IPS-15b (cell line): Measurements from ENCODE around the gene RNASEH1.
A peak's percentile ranks its signal among the peaks of the same experiment; 100 is the strongest.
"Not testable (repeated sequence)": the region's sequence is repeated elsewhere in the genome, so short reads cannot be mapped to it uniquely, and the experiment has no call there.

Experiments used
- H3K27me3 ChIP-seq: one replicate; pipeline ENCODE4 v1.6.1; 2013; ENCODE audit warnings: low read length; ENCODE audit not compliant: control insufficient read depth, insufficient read depth
- H3K36me3 ChIP-seq: one replicate; pipeline ENCODE4 v1.6.1; 2013; ENCODE audit warnings: low read length; ENCODE audit not compliant: control insufficient read depth, insufficient read depth
- H3K4me1 ChIP-seq: one replicate; pipeline ENCODE4 v1.6.1; 2013; ENCODE audit warnings: mild to moderate bottlenecking, low read length; ENCODE audit not compliant: control insufficient read depth, insufficient read depth
- H3K4me3 ChIP-seq: one replicate; pipeline ENCODE4 v1.5.1; 2013; ENCODE audit warnings: low read depth, low read length
- H3K9ac ChIP-seq: one replicate; pipeline ENCODE4 v1.6.1; 2013; ENCODE audit warnings: low read depth, mild to moderate bottlenecking, low read length
- H3K9me3 ChIP-seq: one replicate; pipeline ENCODE4 v1.6.1; 2013; ENCODE audit warnings: mild to moderate bottlenecking, low read length; ENCODE audit not compliant: control insufficient read depth, insufficient read depth

The RNASEH1 gene

DNA sequence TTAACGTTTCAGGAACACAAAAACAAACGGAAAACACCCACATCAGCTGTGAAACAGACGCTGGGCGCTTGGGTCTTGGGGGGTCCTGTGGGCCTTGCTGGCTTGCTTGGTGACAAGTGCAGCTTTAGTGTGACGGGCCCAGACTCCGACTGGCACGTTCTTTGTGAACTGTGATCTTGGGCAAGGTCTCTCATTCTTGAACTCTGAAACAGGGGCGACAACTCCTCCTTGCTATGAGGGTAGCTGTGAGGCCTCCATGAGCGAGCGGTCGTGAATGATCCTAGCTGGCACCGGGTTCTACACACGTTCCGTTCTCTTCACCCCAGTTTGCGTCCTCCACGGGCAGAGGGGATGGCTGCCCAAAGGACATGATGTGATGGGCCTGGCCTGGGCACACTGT lies 28.1 kb upstream of the RNASEH1 start:
- H3K36me3 ChIP-seq: peaks cover 5% of the 10 kb centered on the region
- no peaks in the 10 kb centered on the region for H3K9me3 ChIP-seq
- no peaks in the 10 kb centered on the region for H3K27me3 ChIP-seq
- H3K4me3 ChIP-seq: no peak overlapping the region
- H3K4me1 ChIP-seq: no peaks in the 10 kb centered on the region
- H3K9ac ChIP-seq: no peak overlapping the region

DNA sequence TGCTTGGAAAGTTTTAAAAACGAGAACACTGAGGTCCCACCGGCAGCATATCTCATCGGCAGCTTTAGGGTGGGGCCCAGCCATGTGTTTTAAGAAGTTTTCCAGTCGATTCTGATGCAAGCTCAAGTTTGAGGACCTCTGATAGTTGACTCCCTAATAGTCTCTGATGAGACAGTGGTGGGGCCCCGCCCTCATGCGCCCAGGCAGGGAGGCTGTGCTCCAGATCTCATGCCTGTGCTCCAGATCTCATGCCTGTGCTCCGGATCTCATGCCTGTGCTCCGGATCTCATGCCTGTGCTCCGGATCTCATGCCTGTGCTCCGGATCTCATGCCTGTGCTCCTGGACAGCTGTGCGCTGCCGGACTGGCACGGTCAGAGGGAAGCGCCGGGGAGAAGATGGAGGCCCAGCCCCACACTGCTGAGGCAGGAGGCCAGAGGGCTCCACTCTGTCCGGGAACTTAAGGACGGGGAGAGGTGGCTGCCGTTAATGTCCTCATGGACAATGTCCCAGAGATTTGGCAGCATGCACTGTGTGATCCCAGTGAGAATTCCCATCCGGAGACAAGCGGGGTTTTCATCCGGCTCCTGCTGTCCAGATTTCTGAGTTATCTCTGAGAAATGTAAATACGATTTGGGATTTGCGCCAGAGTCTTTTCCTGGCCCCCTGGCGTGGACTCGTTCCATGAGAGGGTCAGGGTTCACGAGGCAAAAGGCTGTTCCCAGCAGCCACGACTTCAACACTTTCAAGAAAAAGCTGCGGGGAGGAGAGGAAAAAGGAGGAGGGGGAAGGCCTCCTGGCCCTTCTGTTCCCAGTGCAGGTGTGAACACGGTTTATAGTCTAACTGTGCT lies 27.4 kb upstream of the RNASEH1 start:
- H3K36me3 ChIP-seq: peaks cover 12% of the 10 kb centered on the region
- H3K4me3 ChIP-seq: no peak overlapping the region
- no peaks in the 10 kb centered on the region for H3K4me1 ChIP-seq
- H3K27me3 ChIP-seq: no peaks in the 10 kb centered on the region
- H3K9me3 ChIP-seq: no peaks in the 10 kb centered on the region
- no peak overlapping the region for H3K9ac ChIP-seq

DNA sequence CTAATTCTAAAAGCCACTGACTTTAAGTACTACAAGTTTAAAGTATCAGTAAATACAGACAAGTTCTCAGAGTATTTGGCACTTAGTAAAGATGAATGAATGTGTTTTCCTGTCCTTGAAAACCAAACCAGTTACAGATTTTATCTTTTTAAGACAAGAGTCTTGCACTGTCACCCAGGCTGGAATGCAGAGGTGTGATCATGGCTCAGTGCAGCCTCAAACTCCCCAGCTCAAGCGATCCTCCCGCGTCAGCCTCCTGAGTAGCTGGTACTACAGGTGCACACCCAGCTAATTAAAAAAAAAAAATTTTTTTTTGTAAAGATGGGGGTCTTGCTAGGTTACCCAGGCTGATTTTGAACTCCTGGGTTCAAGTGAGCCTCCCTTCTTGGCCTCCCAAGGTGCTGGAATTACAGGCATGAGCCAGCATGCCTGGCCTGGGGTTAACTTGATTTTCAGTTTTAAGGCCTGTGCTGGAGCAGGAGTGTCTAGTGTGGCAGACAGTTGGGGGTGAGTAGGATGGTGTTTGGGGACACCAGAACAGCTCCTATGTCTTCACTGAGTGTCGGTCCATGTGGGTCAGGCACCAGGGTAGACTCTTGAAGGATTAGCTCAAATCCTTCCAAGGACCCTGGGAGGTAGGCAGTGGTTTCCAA lies 26.6 kb upstream of the RNASEH1 start:
- H3K4me3 ChIP-seq: no peak overlapping the region
- no peak overlapping the region for H3K9ac ChIP-seq
- peaks cover 20% of the 10 kb centered on the region for H3K36me3 ChIP-seq
- H3K4me1 ChIP-seq: no peaks in the 10 kb centered on the region
- H3K27me3 ChIP-seq: no peaks in the 10 kb centered on the region
- H3K9me3 ChIP-seq: no peaks in the 10 kb centered on the region

DNA sequence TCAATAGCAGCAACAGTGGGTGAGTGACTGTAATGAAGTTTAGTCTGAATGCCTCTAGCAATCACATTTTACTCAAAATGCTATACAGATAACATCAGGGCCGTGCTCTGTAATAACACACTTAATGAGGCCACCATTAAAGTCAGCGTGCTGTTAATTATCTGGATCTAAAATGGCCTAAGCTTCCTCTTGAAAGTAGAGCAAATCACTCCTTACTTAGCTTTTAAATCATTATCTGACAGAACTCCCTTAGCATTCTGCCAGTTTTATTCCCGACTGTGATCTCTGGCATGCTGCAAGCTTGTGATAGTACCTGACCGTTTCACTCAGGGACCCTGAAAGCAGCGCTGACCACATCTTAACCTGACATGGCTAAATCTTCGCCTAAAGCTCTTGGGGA lies 25.9 kb upstream of the RNASEH1 start:
- H3K4me1 ChIP-seq: no peaks in the 10 kb centered on the region
- H3K27me3 ChIP-seq: no peaks in the 10 kb centered on the region
- peaks cover 25% of the 10 kb centered on the region for H3K36me3 ChIP-seq
- no peak overlapping the region for H3K9ac ChIP-seq
- H3K4me3 ChIP-seq: no peak overlapping the region
- no peaks in the 10 kb centered on the region for H3K9me3 ChIP-seq

DNA sequence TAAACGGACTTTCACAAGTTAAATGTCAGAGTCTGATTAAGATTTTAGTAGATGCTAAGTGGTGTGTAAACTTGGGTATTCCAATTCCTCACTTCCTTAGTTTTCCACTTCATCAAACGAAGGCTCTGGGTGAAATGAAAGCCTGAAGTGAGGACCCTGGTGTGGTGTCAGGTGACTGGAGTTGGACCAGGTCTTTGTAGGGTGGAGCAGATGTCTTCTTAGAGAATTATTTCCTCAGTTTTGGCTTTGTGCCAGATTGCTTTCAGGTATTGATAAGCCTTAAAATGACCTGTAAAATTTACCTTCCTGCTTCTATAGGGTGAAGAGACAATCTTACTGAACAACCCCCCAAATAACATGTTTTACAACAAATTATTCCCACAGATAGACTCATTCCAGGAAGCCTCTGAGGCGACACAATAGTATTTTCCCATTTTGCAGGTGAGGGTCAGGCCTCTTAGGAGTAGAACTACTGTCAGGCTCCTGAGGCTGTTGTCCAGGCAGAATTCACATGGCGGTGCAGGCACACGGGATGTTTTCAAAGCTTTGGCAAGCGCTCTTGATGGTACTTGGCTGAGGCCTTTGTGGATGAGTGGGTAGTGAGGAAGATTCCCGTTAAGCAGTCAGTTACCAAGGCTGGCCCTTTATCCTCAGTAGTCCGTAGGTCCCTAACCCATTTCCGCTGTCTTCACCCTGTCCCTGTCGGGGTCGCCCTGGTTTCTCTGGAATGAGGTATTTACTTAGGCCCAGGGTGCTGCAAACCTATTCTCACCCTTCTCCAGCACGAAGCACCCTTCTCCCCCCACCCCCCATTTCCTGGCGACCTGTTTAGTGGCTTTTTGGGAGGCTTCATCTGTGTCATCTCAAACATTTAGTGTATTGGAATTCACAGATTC lies 23.5 kb upstream of the RNASEH1 start:
- H3K36me3 ChIP-seq: peaks cover 38% of the 10 kb centered on the region
- peaks cover 4% of the 10 kb centered on the region for H3K4me1 ChIP-seq
- no peak overlapping the region for H3K9ac ChIP-seq
- no peaks in the 10 kb centered on the region for H3K27me3 ChIP-seq
- H3K4me3 ChIP-seq: no peak overlapping the region
- no peaks in the 10 kb centered on the region for H3K9me3 ChIP-seq

DNA sequence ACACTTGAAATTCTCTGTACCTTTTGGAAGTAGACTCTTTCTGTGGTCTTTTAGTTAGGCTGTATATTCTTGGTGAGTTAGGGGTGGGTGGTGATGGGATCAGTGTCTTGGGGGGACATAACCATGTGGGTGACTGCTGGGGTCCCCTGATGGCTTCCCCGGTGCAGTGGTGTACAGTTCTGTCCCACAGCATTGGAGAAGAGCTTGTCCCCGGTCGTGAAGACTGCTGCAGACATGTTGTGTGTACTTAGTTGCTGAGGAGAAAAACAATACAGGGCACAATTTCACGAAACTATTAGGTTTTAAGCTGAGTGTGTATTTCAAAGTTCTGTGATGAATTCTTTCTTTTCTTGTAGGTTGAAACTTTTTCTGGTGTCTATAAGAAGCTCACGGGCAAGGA lies 22.3 kb upstream of the RNASEH1 start:
- Histone ChIP-seq H3K4me3 (no peak overlapping the region), H3K27me3 (no peaks in the 10 kb centered on the region), H3K4me1 (peaks cover 6% of the 10 kb centered on the region), H3K9ac (no peak overlapping the region), H3K9me3 (no peaks in the 10 kb centered on the region), H3K36me3 (peaks cover 49% of the 10 kb centered on the region)

DNA sequence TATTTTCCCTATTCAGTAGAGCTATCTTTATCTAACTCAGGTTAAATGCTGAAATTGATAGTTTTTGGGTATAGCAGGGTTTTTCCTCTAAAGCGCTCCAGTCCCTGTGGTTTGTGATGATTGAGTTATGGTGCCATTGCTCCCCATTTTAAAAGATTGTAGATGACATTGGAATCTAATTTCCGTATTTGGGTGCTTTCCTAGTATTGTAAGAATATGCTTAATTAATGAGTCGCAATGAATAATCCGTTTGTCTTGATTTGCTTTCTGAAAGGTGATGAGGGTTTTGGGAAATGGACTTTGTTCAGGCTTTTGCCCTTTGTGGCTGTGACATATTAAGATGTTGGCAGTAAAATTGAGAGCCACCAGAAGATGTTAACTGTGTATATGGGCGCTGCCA lies 20.9 kb upstream of the RNASEH1 start:
- Histone ChIP-seq H3K4me3 (no peak overlapping the region), H3K27me3 (no peaks in the 10 kb centered on the region), H3K4me1 (peaks cover 6% of the 10 kb centered on the region), H3K9ac (no peak overlapping the region), H3K9me3 (no peaks in the 10 kb centered on the region), H3K36me3 (peaks cover 51% of the 10 kb centered on the region)

DNA sequence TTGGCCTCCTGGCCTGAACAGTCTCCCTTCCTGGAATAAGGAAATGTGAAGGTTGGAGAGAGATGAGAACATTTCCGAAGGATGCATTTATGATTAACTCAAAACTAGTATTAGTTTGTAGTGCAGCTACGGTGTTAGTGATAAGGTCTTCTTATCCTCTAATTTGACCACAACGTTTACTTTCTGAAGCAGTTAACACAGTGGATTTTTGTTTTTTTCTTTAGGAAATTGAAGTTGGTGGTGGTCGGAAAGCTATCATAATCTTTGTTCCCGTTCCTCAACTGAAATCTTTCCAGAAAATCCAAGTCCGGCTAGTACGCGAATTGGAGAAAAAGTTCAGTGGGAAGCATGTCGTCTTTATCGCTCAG lies 18.1 kb upstream of the RNASEH1 start:
- H3K4me1 ChIP-seq, H3K9me3 ChIP-seq, H3K27me3 ChIP-seq: not testable (repeated sequence)
- peak overlapping the region; percentile 98 for H3K9ac ChIP-seq
- peak overlapping the region; percentile 96 for H3K4me3 ChIP-seq
- peaks cover 45% of the 10 kb centered on the region for H3K36me3 ChIP-seq

DNA sequence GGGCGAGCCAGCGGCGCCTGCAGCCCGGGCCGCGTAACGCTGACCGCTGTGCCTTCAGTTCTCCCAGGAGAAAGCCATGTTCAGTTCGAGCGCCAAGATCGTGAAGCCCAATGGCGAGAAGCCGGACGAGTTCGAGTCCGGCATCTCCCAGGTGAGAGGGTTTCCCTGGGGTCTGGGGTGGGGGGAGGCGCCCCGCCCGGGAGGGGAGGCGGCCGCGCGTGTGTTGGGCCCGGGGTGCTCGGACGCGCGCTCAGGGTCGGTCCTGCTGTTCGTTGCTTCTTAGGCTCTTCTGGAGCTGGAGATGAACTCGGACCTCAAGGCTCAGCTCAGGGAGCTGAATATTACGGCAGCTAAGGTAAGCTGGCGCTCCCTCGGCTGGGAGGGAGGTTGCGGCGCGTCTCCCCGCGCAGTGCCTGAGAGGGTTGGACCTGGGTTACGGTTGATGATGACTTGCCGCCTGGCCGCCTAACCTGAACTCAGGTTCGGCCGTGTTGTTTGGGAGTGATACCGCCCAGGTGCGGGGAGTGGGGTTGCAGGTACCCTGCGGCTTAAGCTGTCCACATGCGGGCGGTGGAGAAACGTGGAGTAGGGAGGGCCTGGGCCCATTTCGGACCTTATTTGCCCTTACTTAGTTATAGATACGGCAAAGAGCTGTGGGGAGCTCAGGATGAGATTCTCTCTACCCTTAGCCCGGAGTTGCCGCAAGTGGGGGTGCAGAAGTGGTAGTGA lies 17.6 kb upstream of the RNASEH1 start:
- peak overlapping the region; percentile 98 for H3K9ac ChIP-seq
- H3K4me3 ChIP-seq: peak overlapping the region; percentile 96
- no peaks in the 10 kb centered on the region for H3K9me3 ChIP-seq
- peaks cover 6% of the 10 kb centered on the region for H3K4me1 ChIP-seq
- H3K36me3 ChIP-seq: peaks cover 40% of the 10 kb centered on the region
- H3K27me3 ChIP-seq: no peaks in the 10 kb centered on the region

DNA sequence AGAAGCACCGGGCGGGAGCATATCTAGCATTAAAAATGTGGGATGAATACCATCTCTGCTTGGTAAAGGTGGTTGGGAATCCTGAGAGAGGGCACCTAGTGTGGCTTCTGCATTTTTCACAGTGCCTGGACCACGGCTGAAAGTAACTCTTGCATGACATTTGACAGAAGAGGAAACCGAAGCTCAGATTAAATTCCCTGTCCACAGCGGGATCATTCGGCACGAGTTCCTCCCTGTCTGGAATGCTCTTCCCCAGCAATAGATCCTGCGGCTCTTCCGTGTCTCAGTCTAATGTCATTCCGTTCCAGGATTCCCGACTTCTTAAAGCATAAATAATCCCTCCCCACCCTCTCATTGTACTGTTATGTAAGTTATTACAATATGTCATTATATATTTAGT lies 16.0 kb upstream of the RNASEH1 start:
- Histone ChIP-seq H3K4me1 (peaks cover 6% of the 10 kb centered on the region), H3K9me3 (no peaks in the 10 kb centered on the region), H3K9ac (no peak overlapping the region), H3K36me3 (peaks cover 26% of the 10 kb centered on the region), H3K27me3 (no peaks in the 10 kb centered on the region), H3K4me3 (no peak overlapping the region)

DNA sequence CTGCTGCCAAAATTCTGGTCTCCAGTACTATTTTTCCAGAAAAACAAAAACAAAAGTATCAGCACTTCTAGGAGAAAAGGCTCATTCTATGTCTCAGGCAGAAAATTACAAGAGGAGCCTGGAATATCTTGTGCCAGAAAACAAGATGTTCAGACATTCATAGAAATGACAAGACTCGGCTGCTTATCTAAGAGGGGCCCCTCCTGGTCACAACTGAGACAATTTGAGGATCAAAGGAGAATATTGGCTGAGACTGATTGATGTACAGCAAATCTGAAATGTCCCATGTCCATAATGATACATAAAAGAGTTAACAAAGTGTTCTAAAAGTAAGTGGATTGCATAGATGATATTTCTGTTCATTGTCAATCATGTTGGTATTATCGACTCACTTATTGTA lies 14.5 kb upstream of the RNASEH1 start:
- Histone ChIP-seq H3K36me3 (peaks cover 16% of the 10 kb centered on the region), H3K9me3 (no peaks in the 10 kb centered on the region), H3K27me3 (no peaks in the 10 kb centered on the region), H3K4me3 (no peak overlapping the region), H3K9ac (no peak overlapping the region), H3K4me1 (peaks cover 3% of the 10 kb centered on the region)
